Parathyroid adenoma (tissue), 2 donors: Measurements from ENCODE around the gene LENG9.

Source experiments
- H2AFZ ChIP-seq: fragments of 300-600 bp; sonication (generic); one replicate; pipeline ENCODE4 v1.7.0; 2017; ENCODE audit warnings: antibody characterized with exemption, mild to moderate bottlenecking
- H3K27ac ChIP-seq: fragments of 300-600 bp; sonication (generic); one replicate; pipeline ENCODE4 v1.7.0; 2017
- H3K27me3 ChIP-seq: fragments of 300-600 bp; sonication (generic); one replicate; pipeline ENCODE4 v1.7.0; 2017; ENCODE audit warnings: low read length; ENCODE audit not compliant: control insufficient read depth, insufficient read depth
- H3K36me3 ChIP-seq: fragments of 300-600 bp; sonication (generic); one replicate; pipeline ENCODE4 v1.7.0; 2017; ENCODE audit warnings: low read length; ENCODE audit not compliant: control insufficient read depth, insufficient read depth
- H3K4me1 ChIP-seq: fragments of 300-600 bp; sonication (generic); one replicate; pipeline ENCODE4 v1.7.0; 2017; ENCODE audit warnings: control low read depth
- H3K4me2 ChIP-seq: fragments of 300-600 bp; sonication (generic); one replicate; pipeline ENCODE4 v1.7.0; 2017; ENCODE audit warnings: low read length
- H3K4me3 ChIP-seq: fragments of 300-600 bp; sonication (generic); one replicate; pipeline ENCODE4 v1.7.0; 2017; ENCODE audit warnings: low read depth, low read length
- H3K79me2 ChIP-seq: fragments of 300-600 bp; sonication (generic); one replicate; pipeline ENCODE4 v1.7.0; 2017; ENCODE audit warnings: control low read depth
- H3K9ac ChIP-seq: fragments of 300-600 bp; sonication (generic); one replicate; pipeline ENCODE4 v1.7.0; 2017; ENCODE audit warnings: mild to moderate bottlenecking
- H3K9me3 ChIP-seq: fragments of 300-600 bp; sonication (generic); one replicate; pipeline ENCODE4 v1.7.0; 2017; ENCODE audit warnings: low read length; ENCODE audit not compliant: control insufficient read depth
- CTCF ChIP-seq: fragments of 300-600 bp; sonication (generic); IDR thresholded peaks from one replicate; pipeline ENCODE4 v1.7.0; 2017; ENCODE audit warnings: antibody characterized with exemption, mild to moderate bottlenecking
- donor health status: primary hyperparathyroidism.

Gene LENG9

GRCh38 chr19:54440641-54441040, 22.9 kb downstream of the LENG9 start:
- H3K9me3 ChIP-seq, result no peaks in the 10 kb centered on the region
- no peaks in the 10 kb centered on the region for H3K36me3 ChIP-seq
- no peak for TF ChIP-seq CTCF
- no peak overlapping the region for H3K4me3 ChIP-seq
- no peaks in the 10 kb centered on the region for H3K27me3 ChIP-seq
- H3K79me2 ChIP-seq, result peaks cover 4% of the 10 kb centered on the region
- H3K27ac ChIP-seq, result no peak overlapping the region
- no peak overlapping the region for H3K9ac ChIP-seq
- no peak overlapping the region for H3K4me2 ChIP-seq
- H2AFZ ChIP-seq, result no peak overlapping the region
- H3K4me1 ChIP-seq, result no peaks in the 10 kb centered on the region

GRCh38 chr19:54439174-54439851, 24.3 kb downstream of the LENG9 start:
- no peaks in the 10 kb centered on the region for H3K27me3 ChIP-seq
- peaks cover 4% of the 10 kb centered on the region for H3K79me2 ChIP-seq
- no peak overlapping the region for H3K9ac ChIP-seq
- no peaks in the 10 kb centered on the region for H3K9me3 ChIP-seq
- H2AFZ ChIP-seq, result no peak overlapping the region
- H3K4me3 ChIP-seq, result no peak overlapping the region
- TF ChIP-seq CTCF, result no peak
- H3K36me3 ChIP-seq, result no peaks in the 10 kb centered on the region
- no peak overlapping the region for H3K4me2 ChIP-seq
- no peak overlapping the region for H3K27ac ChIP-seq
- H3K4me1 ChIP-seq, result peaks cover 2% of the 10 kb centered on the region

- H3K4me3 ChIP-seq, result no peak overlapping the region
- H3K27ac ChIP-seq, result no peak overlapping the region
- no peak overlapping the region for H2AFZ ChIP-seq
- H3K9ac ChIP-seq, result no peak overlapping the region
- H3K4me2 ChIP-seq, result no peak overlapping the region
- peaks cover 4% of the 10 kb centered on the region for H3K79me2 ChIP-seq
- no peak for TF ChIP-seq CTCF
- peaks cover 2% of the 10 kb centered on the region for H3K4me1 ChIP-seq
- H3K9me3 ChIP-seq, result no peaks in the 10 kb centered on the region
- no peaks in the 10 kb centered on the region for H3K27me3 ChIP-seq
- no peaks in the 10 kb centered on the region for H3K36me3 ChIP-seq
These were observed 26.8 kb downstream of the LENG9 start for GRCh38 chr19:54436628-54437252.

GRCh38 chr19:54436031-54436523, 27.5 kb downstream of the LENG9 start:
- no peaks in the 10 kb centered on the region for H3K9me3 ChIP-seq
- no peaks in the 10 kb centered on the region for H3K27me3 ChIP-seq
- peaks cover 4% of the 10 kb centered on the region for H3K79me2 ChIP-seq
- H3K9ac ChIP-seq, result no peak overlapping the region
- no peak for TF ChIP-seq CTCF
- no peaks in the 10 kb centered on the region for H3K36me3 ChIP-seq
- no peak overlapping the region for H3K4me2 ChIP-seq
- peaks cover 5% of the 10 kb centered on the region for H3K4me1 ChIP-seq
- no peak overlapping the region for H3K27ac ChIP-seq
- no peak overlapping the region for H2AFZ ChIP-seq
- no peak overlapping the region for H3K4me3 ChIP-seq
